CD14-positive monocyte (primary cell): ENCODE results near the gene KDM2A. TPM values are rescaled to one million over a fixed set of nuclear protein-coding genes. Genes with fewer than 3 reads are reported as not detected.

ENCODE experiments used
- DNase-seq, 3 donors: peaks; one replicate each; pipeline ENCODE4 v3.0.0-alpha.2; 2011 to 2022
- H2AFZ ChIP-seq: 2 replicates; pipeline ENCODE4 v1.6.0; 2012; ENCODE audit warnings: mild to moderate bottlenecking, low read depth, low read length, inconsistent platforms; ENCODE audit not compliant: insufficient read depth, poor library complexity, severe bottlenecking
- H3K27ac ChIP-seq, 2 donors: 1 replicate in 1 of 2; 2 replicates in 1 of 2; pipeline ENCODE4 v1.5.1; 2012 to 2013; ENCODE audit warnings: low read length in 2 of 2, control low read depth in 1 of 2, inconsistent platforms in 1 of 2, low read depth in 1 of 2, mild to moderate bottlenecking in 1 of 2
- H3K27me3 ChIP-seq, 2 donors: one replicate each; pipeline versions ENCODE4 v1.6.0 to v1.6.1; 2011 to 2013; ENCODE audit warnings: low read length in 2 of 2; ENCODE audit not compliant: control insufficient read depth in 2 of 2, insufficient read depth in 2 of 2
- H3K36me3 ChIP-seq, 2 donors: replicated peaks in 1 of 2; 1 replicate in 1 of 2; 2 replicates in 1 of 2; pipeline versions ENCODE4 v1.5.1 to v1.6.1; 2012 to 2013; ENCODE audit warnings: low read length in 2 of 2, control low read depth in 1 of 2, inconsistent platforms in 1 of 2, mild to moderate bottlenecking in 1 of 2; ENCODE audit not compliant: insufficient read depth in 2 of 2, control insufficient read depth in 1 of 2
- H3K4me1 ChIP-seq, 2 donors: 1 replicate in 1 of 2; 2 replicates in 1 of 2; pipeline versions ENCODE4 v1.5.1 to v1.6.1; 2012 to 2013; ENCODE audit warnings: low read length in 2 of 2, control low read depth in 1 of 2, inconsistent platforms in 1 of 2, mild to moderate bottlenecking in 1 of 2, moderate library complexity in 1 of 2; ENCODE audit not compliant: insufficient read depth in 2 of 2, control insufficient read depth in 1 of 2
- H3K4me2 ChIP-seq: replicated peaks from 2 replicates; pipeline ENCODE3; 2012; ENCODE audit warnings: low read length, moderate library complexity, mild to moderate bottlenecking; ENCODE audit not compliant: poor library complexity, severe bottlenecking; ENCODE audit errors: extremely low read depth
- H3K4me3 ChIP-seq, 3 experiments: fragments of 200-600 bp in 1 of 3; sonication (generic) in 1 of 3; replicated peaks in 1 of 3; 1 replicate in 2 of 3; 2 replicates in 1 of 3; pipeline ENCODE4 v1.5.1; 2011 to 2013; ENCODE audit warnings: low read length in 3 of 3, mild to moderate bottlenecking in 3 of 3, control low read depth in 2 of 3, low read depth in 2 of 3, inconsistent platforms in 1 of 3, moderate library complexity in 1 of 3
- H3K79me2 ChIP-seq: 2 replicates; pipeline ENCODE4 v1.6.0; 2012; ENCODE audit warnings: mild to moderate bottlenecking, control low read depth, inconsistent platforms, low read length, moderate library complexity; ENCODE audit not compliant: insufficient read depth
- H3K9ac ChIP-seq: 2 replicates; pipeline ENCODE4 v1.6.0; 2017; ENCODE audit warnings: low read length, mild to moderate bottlenecking; ENCODE audit not compliant: insufficient read depth, poor library complexity, severe bottlenecking
- H3K9me3 ChIP-seq, 2 donors: replicated peaks in 1 of 2; 1 replicate in 1 of 2; 2 replicates in 1 of 2; pipeline versions ENCODE4 v1.5.1 to v1.6.1; 2012 to 2013; ENCODE audit warnings: low read length in 2 of 2, control low read depth in 1 of 2; ENCODE audit not compliant: control insufficient read depth in 1 of 2, insufficient read depth in 1 of 2
- H4K20me1 ChIP-seq: 2 replicates; pipeline ENCODE4 v1.6.0; 2012; ENCODE audit warnings: mild to moderate bottlenecking, low read length, control low read depth, moderate library complexity; ENCODE audit not compliant: insufficient read depth
- H3K27ac Mint-ChIP-seq, 7 donors: one replicate each; pipeline ENCODE4 v1.8.0; 2020; ENCODE audit warnings: mild to moderate bottlenecking in 7 of 7, mixed read lengths in 7 of 7, moderate library complexity in 6 of 7, inconsistent platforms in 2 of 7
- H3K27me3 Mint-ChIP-seq, 3 donors: one replicate each; pipeline ENCODE4 v1.8.0; 2021 to 2022; ENCODE audit warnings: low read depth in 3 of 3, mild to moderate bottlenecking in 3 of 3, mixed read lengths in 3 of 3, moderate library complexity in 3 of 3, inconsistent platforms in 1 of 3
- H3K36me3 Mint-ChIP-seq, 2 donors: one replicate each; pipeline ENCODE4 v1.8.0; 2020; ENCODE audit warnings: mixed read lengths in 2 of 2, inconsistent platforms in 1 of 2, mild to moderate bottlenecking in 1 of 2
- H3K4me1 Mint-ChIP-seq: one replicate; pipeline ENCODE4 v1.8.0; 2020; ENCODE audit warnings: mild to moderate bottlenecking, mixed read lengths
- H3K4me3 Mint-ChIP-seq, 2 donors: one replicate each; pipeline ENCODE4 v1.8.0; 2020; ENCODE audit warnings: mild to moderate bottlenecking in 2 of 2, mixed read lengths in 2 of 2, moderate library complexity in 1 of 2
- H3K9me3 Mint-ChIP-seq, 7 donors: one replicate each; pipeline ENCODE4 v1.8.0; 2020 to 2022; ENCODE audit warnings: mixed read lengths in 7 of 7, mild to moderate bottlenecking in 6 of 7, moderate library complexity in 6 of 7, inconsistent platforms in 2 of 7
- CTCF ChIP-seq: fragments of 200-600 bp; IDR thresholded peaks from one replicate; pipeline ENCODE4 v1.8.0; 2022; ENCODE audit warnings: antibody characterized with exemption, mild to moderate bottlenecking
- WGBS: methylation state at CpG from one replicate; pipeline ENCODE4 v1.1.5; 2013; ENCODE audit warnings: missing lambda C conversion rate; ENCODE audit not compliant: insufficient coverage; 5-methylcytosine and 5-hydroxymethylcytosine counted together
- intact Hi-C, 2 donors: fragments of 100-400 bp; cut with micrococcal nuclease; formaldehyde crosslinking; loops; one replicate each; pipeline versions ENCODE4 v1.15.0 to v1.15.1; 2023
- polyA plus RNA-seq, 3 donors: library from polyadenylated mRNA; depleted of rRNA in 1 of 3; unstranded in 2 of 3; stranded (reverse) in 1 of 3; fragments of 300-500 nt in 2 of 3; fragments of >200 nt in 1 of 3; fragmentation: Illumina TruSeq in 2 of 3; gene quantifications; 1 replicate in 2 of 3; 2 replicates in 1 of 3; pipeline ENCODE4 v1.2.3, GENCODE V29; 2012 to 2021

Gene KDM2A
- polyA plus RNA-seq, 3 donors: 2.6 to 98.9 (median 3.9) TPM

GRCh38 chr11:67306769-67307544, 187.9 kb downstream of the KDM2A start:
- H3K4me3 Mint-ChIP-seq: no peak overlapping the region
- no peak overlapping the region for H3K4me3 ChIP-seq
- peaks cover 54 to 55% of the 10 kb centered on the region in 2 donors for H3K36me3 ChIP-seq
- WGBS: over 99% methylated on average over 16 of the region's 19 CpGs
- no peaks in the 10 kb centered on the region for H3K27me3 ChIP-seq
- DNase-seq: no peak
- H3K9me3 ChIP-seq: no peaks in the 10 kb centered on the region
- peaks cover 48% of the 10 kb centered on the region for H4K20me1 ChIP-seq
- H3K4me1 Mint-ChIP-seq: peaks cover 32% of the 10 kb centered on the region
- no peaks in the 10 kb centered on the region for H3K27me3 Mint-ChIP-seq
- H3K36me3 Mint-ChIP-seq: peaks cover 44 to 69% of the 10 kb centered on the region in 2 donors
- peaks cover 27 to 35% of the 10 kb centered on the region in 2 donors for H3K4me1 ChIP-seq
- intact Hi-C loops: no loop called here
- no peaks in the 10 kb centered on the region for H3K9me3 Mint-ChIP-seq
- H3K27ac ChIP-seq: no peak overlapping the region
- no peak overlapping the region for H3K9ac ChIP-seq
- peaks cover 23% of the 10 kb centered on the region for H3K79me2 ChIP-seq
- no peak overlapping the region for H2AFZ ChIP-seq
- no peak for TF ChIP-seq CTCF
- H3K27ac Mint-ChIP-seq: no peak overlapping the region
- H3K4me2 ChIP-seq: no peak overlapping the region

GRCh38 chr11:67307545-67308001, 188.5 kb downstream of the KDM2A start:
- DNase-seq: no peak
- H3K4me2 ChIP-seq: no peak overlapping the region
- H3K4me1 ChIP-seq: peaks cover 27 to 35% of the 10 kb centered on the region in 2 donors
- H3K27me3 Mint-ChIP-seq: no peaks in the 10 kb centered on the region
- H3K27ac ChIP-seq: no peak overlapping the region
- H3K36me3 Mint-ChIP-seq: peaks cover 44 to 68% of the 10 kb centered on the region in 2 donors
- H3K79me2 ChIP-seq: peaks cover 23% of the 10 kb centered on the region
- H3K9me3 ChIP-seq: no peaks in the 10 kb centered on the region
- H3K27ac Mint-ChIP-seq: no peak overlapping the region
- WGBS: 91% methylated on average over 10 of the region's 12 CpGs
- peaks cover 50 to 52% of the 10 kb centered on the region in 2 donors for H3K36me3 ChIP-seq
- no peaks in the 10 kb centered on the region for H3K27me3 ChIP-seq
- no peak overlapping the region for H3K9ac ChIP-seq
- peaks cover 32% of the 10 kb centered on the region for H3K4me1 Mint-ChIP-seq
- intact Hi-C loops: no loop called here
- no peak overlapping the region for H2AFZ ChIP-seq
- H3K9me3 Mint-ChIP-seq: no peaks in the 10 kb centered on the region
- no peak for TF ChIP-seq CTCF
- H3K4me3 Mint-ChIP-seq: no peak overlapping the region
- no peak overlapping the region for H3K4me3 ChIP-seq
- H4K20me1 ChIP-seq: peaks cover 42% of the 10 kb centered on the region

Other genes with a start within 250 kb of the KDM2A start
- gene PC, start 160.9 kb upstream of the KDM2A start, polyA plus RNA-seq: 1 to 10 TPM; 4.6 to 7.1 (median 6.0) TPM
- gene C11orf86, start 144.0 kb upstream of the KDM2A start, polyA plus RNA-seq: not detected
- not detected for gene SYT12, start 96.1 kb upstream of the KDM2A start, polyA plus RNA-seq
- gene RHOD, start 62.4 kb upstream of the KDM2A start, polyA plus RNA-seq: not detected
- 100 to 1,000 TPM in 1 of 3 donors, 10 to 100 TPM in 2; 34.9 to 777 (median 43.0) TPM for gene GRK2, start 147.2 kb downstream of the KDM2A start, polyA plus RNA-seq
- 100 to 1,000 TPM in 1 of 3 donors, 10 to 100 TPM in 1, 1 to 10 TPM in 1; 9.1 to 389 (median 10.3) TPM for gene ANKRD13D, start 170.0 kb downstream of the KDM2A start, polyA plus RNA-seq
- 10 to 100 TPM in 1 of 3 donors, 1 to 10 TPM in 2; 3.6 to 23.3 (median 5.8) TPM for gene SSH3, start 184.3 kb downstream of the KDM2A start, polyA plus RNA-seq
- gene POLD4, start 234.3 kb downstream of the KDM2A start, polyA plus RNA-seq: 100 to 1,000 TPM; 157 to 205 (median 176) TPM